ENCODE data around the gene BOC. TPM values are rescaled to one million over a fixed set of nuclear protein-coding genes. Genes with fewer than 3 reads are reported as not detected.

Gene BOC
- total and polyA plus RNA-seq, 2 experiments from 2014 or later: 2.1 to 4.1 TPM

DNA sequence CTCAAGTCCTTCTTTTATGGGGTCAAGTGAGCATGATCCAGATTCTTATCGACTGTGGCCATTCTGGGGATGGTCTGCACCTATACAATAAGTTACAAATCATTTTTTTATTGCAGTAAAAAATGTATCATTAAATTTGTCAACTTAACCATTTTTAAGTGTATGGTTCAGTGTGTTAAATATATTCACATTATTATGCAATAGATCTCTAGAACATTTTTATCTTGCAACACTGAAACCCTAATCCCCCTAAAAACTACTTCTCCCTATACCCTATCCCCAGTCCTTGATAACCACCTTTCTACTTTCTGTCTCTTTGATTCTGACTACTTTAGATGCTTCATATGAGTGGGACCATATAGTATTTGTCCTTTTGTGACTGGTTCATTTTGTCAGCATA is 10.4 kb upstream of the BOC start:
- no peaks in the 10 kb centered on the region for H3K36me3 Mint-ChIP-seq (ENCODE audit: low read depth)
- H3K4me1 Mint-ChIP-seq: no peaks in the 10 kb centered on the region
- Histone ChIP-seq H3K27me3 (ENCODE audit: insufficient read depth) (no peaks in the 10 kb centered on the region), H3K4me3 (no peak overlapping the region), H4K20me1 (replicated peaks; ENCODE audit: insufficient read depth) (no peaks in the 10 kb centered on the region), H3K4me2 (no peak overlapping the region), H3K79me2 (replicated peaks; ENCODE audit: insufficient read depth) (no peaks in the 10 kb centered on the region), H3K9me2 (ENCODE audit: insufficient read depth) (no peaks in the 10 kb centered on the region), H3K4me1 (ENCODE audit: insufficient read depth) (no peaks in the 10 kb centered on the region), H2AFZ (no peak overlapping the region), H3F3A (replicated peaks; ENCODE audit: low read depth) (no peaks in the 10 kb centered on the region), H3K27ac (ENCODE audit: low read depth) (no peak overlapping the region), H3K36me3 (ENCODE audit: insufficient read depth) (no peaks in the 10 kb centered on the region)
- no peaks in the 10 kb centered on the region for H3K27me3 Mint-ChIP-seq (ENCODE audit: insufficient read depth, low read depth, poor library complexity)
- TF ChIP-seq, protein P1, sequence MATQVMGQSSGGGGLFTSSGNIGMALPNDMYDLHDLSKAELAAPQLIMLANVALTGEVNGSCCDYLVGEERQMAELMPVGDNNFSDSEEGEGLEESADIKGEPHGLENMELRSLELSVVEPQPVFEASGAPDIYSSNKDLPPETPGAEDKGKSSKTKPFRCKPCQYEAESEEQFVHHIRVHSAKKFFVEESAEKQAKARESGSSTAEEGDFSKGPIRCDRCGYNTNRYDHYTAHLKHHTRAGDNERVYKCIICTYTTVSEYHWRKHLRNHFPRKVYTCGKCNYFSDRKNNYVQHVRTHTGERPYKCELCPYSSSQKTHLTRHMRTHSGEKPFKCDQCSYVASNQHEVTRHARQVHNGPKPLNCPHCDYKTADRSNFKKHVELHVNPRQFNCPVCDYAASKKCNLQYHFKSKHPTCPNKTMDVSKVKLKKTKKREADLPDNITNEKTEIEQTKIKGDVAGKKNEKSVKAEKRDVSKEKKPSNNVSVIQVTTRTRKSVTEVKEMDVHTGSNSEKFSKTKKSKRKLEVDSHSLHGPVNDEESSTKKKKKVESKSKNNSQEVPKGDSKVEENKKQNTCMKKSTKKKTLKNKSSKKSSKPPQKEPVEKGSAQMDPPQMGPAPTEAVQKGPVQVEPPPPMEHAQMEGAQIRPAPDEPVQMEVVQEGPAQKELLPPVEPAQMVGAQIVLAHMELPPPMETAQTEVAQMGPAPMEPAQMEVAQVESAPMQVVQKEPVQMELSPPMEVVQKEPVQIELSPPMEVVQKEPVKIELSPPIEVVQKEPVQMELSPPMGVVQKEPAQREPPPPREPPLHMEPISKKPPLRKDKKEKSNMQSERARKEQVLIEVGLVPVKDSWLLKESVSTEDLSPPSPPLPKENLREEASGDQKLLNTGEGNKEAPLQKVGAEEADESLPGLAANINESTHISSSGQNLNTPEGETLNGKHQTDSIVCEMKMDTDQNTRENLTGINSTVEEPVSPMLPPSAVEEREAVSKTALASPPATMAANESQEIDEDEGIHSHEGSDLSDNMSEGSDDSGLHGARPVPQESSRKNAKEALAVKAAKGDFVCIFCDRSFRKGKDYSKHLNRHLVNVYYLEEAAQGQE (IDR thresholded peaks at IDR 0.05; ENCODE audit: unreplicated experiment): no peak
- TF ChIP-seq EZH2phosphoT487 (IDR thresholded peaks at IDR 0.05; ENCODE audit: unreplicated experiment): no peak
- no peak for TF ChIP-seq STAT1 (IDR thresholded peaks at IDR 0.05; ENCODE audit: unreplicated experiment)
- TF ChIP-seq, protein P2, sequence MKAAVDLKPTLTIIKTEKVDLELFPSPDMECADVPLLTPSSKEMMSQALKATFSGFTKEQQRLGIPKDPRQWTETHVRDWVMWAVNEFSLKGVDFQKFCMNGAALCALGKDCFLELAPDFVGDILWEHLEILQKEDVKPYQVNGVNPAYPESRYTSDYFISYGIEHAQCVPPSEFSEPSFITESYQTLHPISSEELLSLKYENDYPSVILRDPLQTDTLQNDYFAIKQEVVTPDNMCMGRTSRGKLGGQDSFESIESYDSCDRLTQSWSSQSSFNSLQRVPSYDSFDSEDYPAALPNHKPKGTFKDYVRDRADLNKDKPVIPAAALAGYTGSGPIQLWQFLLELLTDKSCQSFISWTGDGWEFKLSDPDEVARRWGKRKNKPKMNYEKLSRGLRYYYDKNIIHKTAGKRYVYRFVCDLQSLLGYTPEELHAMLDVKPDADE (IDR thresholded peaks at IDR 0.05): no peak
- TF ChIP-seq ZNF114 (CRISPR knock-in tag; IDR thresholded peaks at IDR 0.05): no peak
- TF ChIP-seq CREB1 (CRISPR knock-in tag; IDR thresholded peaks at IDR 0.05; ENCODE audit: low read depth): no peak
- TF ChIP-seq JUNB (IDR thresholded peaks at IDR 0.05; ENCODE audit: unreplicated experiment): no peak
- TF ChIP-seq, protein P3, sequence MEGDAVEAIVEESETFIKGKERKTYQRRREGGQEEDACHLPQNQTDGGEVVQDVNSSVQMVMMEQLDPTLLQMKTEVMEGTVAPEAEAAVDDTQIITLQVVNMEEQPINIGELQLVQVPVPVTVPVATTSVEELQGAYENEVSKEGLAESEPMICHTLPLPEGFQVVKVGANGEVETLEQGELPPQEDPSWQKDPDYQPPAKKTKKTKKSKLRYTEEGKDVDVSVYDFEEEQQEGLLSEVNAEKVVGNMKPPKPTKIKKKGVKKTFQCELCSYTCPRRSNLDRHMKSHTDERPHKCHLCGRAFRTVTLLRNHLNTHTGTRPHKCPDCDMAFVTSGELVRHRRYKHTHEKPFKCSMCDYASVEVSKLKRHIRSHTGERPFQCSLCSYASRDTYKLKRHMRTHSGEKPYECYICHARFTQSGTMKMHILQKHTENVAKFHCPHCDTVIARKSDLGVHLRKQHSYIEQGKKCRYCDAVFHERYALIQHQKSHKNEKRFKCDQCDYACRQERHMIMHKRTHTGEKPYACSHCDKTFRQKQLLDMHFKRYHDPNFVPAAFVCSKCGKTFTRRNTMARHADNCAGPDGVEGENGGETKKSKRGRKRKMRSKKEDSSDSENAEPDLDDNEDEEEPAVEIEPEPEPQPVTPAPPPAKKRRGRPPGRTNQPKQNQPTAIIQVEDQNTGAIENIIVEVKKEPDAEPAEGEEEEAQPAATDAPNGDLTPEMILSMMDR (conservative IDR thresholded peaks at IDR 0.05; ENCODE audit: low read depth in 2 of 2): no peak
- TF ChIP-seq ZNF331 (CRISPR knock-in tag; IDR thresholded peaks at IDR 0.05; ENCODE audit: low read depth): no peak
- TF ChIP-seq POLR2AphosphoS5 (IDR thresholded peaks at IDR 0.05; ENCODE audit: low read depth): no peak
- TF ChIP-seq, protein P4, sequence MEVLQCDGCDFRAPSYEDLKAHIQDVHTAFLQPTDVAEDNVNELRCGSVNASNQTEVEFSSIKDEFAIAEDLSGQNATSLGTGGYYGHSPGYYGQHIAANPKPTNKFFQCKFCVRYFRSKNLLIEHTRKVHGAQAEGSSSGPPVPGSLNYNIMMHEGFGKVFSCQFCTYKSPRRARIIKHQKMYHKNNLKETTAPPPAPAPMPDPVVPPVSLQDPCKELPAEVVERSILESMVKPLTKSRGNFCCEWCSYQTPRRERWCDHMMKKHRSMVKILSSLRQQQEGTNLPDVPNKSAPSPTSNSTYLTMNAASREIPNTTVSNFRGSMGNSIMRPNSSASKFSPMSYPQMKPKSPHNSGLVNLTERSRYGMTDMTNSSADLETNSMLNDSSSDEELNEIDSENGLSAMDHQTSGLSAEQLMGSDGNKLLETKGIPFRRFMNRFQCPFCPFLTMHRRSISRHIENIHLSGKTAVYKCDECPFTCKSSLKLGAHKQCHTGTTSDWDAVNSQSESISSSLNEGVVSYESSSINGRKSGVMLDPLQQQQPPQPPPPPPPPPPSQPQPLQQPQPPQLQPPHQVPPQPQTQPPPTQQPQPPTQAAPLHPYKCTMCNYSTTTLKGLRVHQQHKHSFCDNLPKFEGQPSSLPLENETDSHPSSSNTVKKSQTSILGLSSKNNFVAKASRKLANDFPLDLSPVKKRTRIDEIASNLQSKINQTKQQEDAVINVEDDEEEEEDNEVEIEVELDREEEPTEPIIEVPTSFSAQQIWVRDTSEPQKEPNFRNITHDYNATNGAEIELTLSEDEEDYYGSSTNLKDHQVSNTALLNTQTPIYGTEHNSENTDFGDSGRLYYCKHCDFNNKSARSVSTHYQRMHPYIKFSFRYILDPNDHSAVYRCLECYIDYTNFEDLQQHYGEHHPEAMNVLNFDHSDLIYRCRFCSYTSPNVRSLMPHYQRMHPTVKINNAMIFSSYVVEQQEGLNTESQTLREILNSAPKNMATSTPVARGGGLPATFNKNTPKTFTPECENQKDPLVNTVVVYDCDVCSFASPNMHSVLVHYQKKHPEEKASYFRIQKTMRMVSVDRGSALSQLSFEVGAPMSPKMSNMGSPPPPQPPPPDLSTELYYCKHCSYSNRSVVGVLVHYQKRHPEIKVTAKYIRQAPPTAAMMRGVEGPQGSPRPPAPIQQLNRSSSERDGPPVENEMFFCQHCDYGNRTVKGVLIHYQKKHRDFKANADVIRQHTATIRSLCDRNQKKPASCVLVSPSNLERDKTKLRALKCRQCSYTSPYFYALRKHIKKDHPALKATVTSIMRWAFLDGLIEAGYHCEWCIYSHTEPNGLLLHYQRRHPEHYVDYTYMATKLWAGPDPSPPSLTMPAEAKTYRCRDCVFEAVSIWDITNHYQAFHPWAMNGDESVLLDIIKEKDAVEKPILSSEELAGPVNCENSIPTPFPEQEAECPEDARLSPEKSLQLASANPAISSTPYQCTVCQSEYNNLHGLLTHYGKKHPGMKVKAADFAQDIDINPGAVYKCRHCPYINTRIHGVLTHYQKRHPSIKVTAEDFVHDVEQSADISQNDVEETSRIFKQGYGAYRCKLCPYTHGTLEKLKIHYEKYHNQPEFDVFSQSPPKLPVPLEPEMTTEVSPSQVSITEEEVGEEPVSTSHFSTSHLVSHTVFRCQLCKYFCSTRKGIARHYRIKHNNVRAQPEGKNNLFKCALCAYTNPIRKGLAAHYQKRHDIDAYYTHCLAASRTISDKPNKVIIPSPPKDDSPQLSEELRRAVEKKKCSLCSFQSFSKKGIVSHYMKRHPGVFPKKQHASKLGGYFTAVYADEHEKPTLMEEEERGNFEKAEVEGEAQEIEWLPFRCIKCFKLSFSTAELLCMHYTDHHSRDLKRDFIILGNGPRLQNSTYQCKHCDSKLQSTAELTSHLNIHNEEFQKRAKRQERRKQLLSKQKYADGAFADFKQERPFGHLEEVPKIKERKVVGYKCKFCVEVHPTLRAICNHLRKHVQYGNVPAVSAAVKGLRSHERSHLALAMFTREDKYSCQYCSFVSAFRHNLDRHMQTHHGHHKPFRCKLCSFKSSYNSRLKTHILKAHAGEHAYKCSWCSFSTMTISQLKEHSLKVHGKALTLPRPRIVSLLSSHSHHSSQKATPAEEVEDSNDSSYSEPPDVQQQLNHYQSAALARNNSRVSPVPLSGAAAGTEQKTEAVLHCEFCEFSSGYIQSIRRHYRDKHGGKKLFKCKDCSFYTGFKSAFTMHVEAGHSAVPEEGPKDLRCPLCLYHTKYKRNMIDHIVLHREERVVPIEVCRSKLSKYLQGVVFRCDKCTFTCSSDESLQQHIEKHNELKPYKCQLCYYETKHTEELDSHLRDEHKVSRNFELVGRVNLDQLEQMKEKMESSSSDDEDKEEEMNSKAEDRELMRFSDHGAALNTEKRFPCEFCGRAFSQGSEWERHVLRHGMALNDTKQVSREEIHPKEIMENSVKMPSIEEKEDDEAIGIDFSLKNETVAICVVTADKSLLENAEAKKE (CRISPR knock-in tag; IDR thresholded peaks at IDR 0.05): no peak
- no peak for TF ChIP-seq EZH2 (IDR thresholded peaks at IDR 0.05; ENCODE audit: low read depth, unreplicated experiment)
- ATAC-seq: no peak
- no peak overlapping the region for H3K4me3 Mint-ChIP-seq
- no peaks in the 10 kb centered on the region; the same call in 2 of the 3 replicates for H3K9me3 Mint-ChIP-seq
- no peak for DNase-seq (ENCODE audit: low spot score)
- H3K27ac Mint-ChIP-seq: no peak overlapping the region
